Measurements from ENCODE around the gene RPS26.

Gene RPS26

DNA sequence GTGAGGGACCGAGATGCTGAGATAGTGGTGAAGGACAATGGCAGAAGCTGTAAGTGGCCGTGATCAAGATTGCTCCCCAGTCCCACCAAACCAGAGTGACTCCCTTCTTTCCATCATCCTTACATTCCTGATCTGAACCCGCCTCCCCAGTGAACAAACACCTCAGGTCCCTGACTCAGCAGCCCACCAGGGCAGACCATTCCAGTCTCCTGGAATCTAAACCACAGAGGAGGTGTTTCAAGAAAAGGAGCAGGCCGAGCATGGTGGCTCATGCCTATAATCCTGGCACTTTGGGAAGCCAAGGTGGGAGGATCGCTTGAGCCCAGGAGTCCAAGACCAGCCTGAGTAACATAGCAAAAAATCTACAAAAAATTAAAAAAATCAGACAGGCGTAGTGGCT, 44.9 kb downstream of the RPS26 start:
- ATAC-seq (replicated peaks) (no peak), DNase-seq (no peak)
- H3K27me3 Mint-ChIP-seq = peaks cover 6 to 17% of the 10 kb centered on the region in 2 donors
- H3K27ac Mint-ChIP-seq = peak overlapping the region in 1 of 2 donors; percentile 55
- H3K4me3 Mint-ChIP-seq = no peak overlapping the region
- H3K4me1 Mint-ChIP-seq (ENCODE audit: low read depth in 2 of 2) = no peaks in the 10 kb centered on the region
- no peaks in the 10 kb centered on the region for H3K36me3 Mint-ChIP-seq (ENCODE audit: insufficient read depth)
- H3K9me3 Mint-ChIP-seq = no peaks in the 10 kb centered on the region

DNA sequence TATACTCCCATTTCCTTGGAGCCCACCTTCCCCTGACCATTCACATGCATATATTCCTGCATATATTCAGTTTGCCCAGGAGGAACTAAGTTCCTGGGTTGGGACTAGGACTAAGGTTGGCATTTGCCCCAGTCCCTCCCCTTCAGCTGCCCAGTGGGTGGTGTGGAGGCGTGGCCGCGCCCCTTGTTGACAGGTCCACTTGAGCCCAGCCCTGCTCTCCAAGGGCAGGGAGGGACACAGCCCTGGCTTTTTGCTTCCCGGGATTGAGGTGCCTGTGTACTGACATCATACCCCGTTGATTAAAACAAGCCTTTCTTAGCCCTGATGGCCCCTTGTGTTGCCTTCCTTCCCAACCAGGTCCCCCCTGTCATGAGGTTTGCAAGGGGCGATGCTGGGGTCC, 45.5 kb downstream of the RPS26 start:
- H3K4me1 Mint-ChIP-seq (ENCODE audit: low read depth in 2 of 2) = no peaks in the 10 kb centered on the region
- H3K9me3 Mint-ChIP-seq = no peaks in the 10 kb centered on the region
- H3K36me3 Mint-ChIP-seq (ENCODE audit: insufficient read depth) = no peaks in the 10 kb centered on the region
- H3K27me3 Mint-ChIP-seq = peaks cover 6 to 10% of the 10 kb centered on the region in 2 donors
- no peak overlapping the region for H3K27ac Mint-ChIP-seq
- no peak overlapping the region for H3K4me3 Mint-ChIP-seq
- DNase-seq (no peak), ATAC-seq (replicated peaks) (no peak)
